ENCODE measurements around the gene LRRC7. TPM values are rescaled to one million over a fixed set of nuclear protein-coding genes. Genes with fewer than 3 reads are reported as not detected.

Gene LRRC7
- total RNA-seq, 3 donors from 2014 or later, result not detected

DNA sequence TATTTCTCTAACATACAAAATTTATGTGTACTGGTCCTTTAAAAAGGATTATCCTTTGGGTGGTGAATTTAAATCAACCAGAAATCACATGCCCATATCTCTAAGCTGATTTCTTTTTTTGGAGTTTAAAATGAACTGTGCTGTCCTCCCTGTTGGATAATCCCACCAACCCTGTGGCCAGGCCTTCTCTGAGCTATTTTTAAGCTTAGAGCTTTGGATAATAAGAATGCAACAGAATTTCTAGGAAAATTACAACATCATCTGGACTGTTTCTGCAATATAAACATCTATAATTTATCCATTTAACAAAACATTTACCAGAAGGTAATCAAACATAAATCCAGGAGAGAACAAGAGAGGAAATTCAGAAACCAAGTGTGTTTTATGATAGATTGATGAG lies 549.3 kb downstream of the LRRC7 start:
- no peak for DNase-seq (ENCODE audit: low spot score in 2 of 2)
- no peaks in the 10 kb centered on the region for H3K9me3 ChIP-seq

DNA sequence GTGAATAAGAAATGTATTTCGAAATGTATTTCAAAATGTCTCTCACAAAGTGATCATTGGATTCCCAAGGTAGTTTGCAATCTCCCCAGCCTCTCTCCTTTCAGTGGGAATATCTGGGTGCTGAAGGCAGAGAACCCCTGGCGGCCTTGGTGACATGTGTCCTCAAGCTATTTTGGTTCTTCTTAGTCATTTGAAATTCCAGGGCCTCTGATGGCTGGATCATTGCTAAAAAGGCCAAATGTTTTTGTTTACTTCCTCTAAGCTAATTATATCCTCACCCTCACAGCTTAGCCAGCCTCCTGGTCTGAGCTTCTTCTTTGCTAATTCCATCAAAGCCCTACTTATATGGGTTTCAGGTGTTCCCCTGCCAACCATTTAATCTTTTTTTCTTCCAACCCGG lies 566.4 kb downstream of the LRRC7 start:
- no peak overlapping the region for H3K4me3 ChIP-seq
- intact Hi-C loops (cut with DNase I; ENCODE audit: low total_unique reads), result no loop called here
- no peaks in the 10 kb centered on the region for H3K27me3 ChIP-seq
- H3K9me3 ChIP-seq, result no peaks in the 10 kb centered on the region
- no peak for TF ChIP-seq POLR2A (IDR thresholded peaks at IDR 0.05)
- TF ChIP-seq, protein P1, sequence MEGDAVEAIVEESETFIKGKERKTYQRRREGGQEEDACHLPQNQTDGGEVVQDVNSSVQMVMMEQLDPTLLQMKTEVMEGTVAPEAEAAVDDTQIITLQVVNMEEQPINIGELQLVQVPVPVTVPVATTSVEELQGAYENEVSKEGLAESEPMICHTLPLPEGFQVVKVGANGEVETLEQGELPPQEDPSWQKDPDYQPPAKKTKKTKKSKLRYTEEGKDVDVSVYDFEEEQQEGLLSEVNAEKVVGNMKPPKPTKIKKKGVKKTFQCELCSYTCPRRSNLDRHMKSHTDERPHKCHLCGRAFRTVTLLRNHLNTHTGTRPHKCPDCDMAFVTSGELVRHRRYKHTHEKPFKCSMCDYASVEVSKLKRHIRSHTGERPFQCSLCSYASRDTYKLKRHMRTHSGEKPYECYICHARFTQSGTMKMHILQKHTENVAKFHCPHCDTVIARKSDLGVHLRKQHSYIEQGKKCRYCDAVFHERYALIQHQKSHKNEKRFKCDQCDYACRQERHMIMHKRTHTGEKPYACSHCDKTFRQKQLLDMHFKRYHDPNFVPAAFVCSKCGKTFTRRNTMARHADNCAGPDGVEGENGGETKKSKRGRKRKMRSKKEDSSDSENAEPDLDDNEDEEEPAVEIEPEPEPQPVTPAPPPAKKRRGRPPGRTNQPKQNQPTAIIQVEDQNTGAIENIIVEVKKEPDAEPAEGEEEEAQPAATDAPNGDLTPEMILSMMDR (IDR thresholded peaks at IDR 0.05), result no peak
- TF ChIP-seq POLR2AphosphoS5 (IDR thresholded peaks at IDR 0.05), result no peak
- H3K36me3 ChIP-seq, result no peaks in the 10 kb centered on the region
- H3K4me1 ChIP-seq, result no peaks in the 10 kb centered on the region
- no peak for DNase-seq (ENCODE audit: low spot score in 2 of 2)
- no peak overlapping the region for H3K27ac ChIP-seq

More for the DNA sequence above, 549.3 kb downstream of the LRRC7 start:
- intact Hi-C loops (cut with DNase I; ENCODE audit: low total_unique reads), result no loop called here
- H3K36me3 ChIP-seq, result no peaks in the 10 kb centered on the region
- no peak overlapping the region for H3K4me3 ChIP-seq
- TF ChIP-seq POLR2AphosphoS5 (IDR thresholded peaks at IDR 0.05) (no peak), POLR2A (IDR thresholded peaks at IDR 0.05) (no peak)
- TF ChIP-seq, protein P1 (IDR thresholded peaks at IDR 0.05), result no peak
- H3K27ac ChIP-seq, result no peak overlapping the region
- H3K27me3 ChIP-seq, result no peaks in the 10 kb centered on the region
- no peaks in the 10 kb centered on the region for H3K4me1 ChIP-seq

DNA sequence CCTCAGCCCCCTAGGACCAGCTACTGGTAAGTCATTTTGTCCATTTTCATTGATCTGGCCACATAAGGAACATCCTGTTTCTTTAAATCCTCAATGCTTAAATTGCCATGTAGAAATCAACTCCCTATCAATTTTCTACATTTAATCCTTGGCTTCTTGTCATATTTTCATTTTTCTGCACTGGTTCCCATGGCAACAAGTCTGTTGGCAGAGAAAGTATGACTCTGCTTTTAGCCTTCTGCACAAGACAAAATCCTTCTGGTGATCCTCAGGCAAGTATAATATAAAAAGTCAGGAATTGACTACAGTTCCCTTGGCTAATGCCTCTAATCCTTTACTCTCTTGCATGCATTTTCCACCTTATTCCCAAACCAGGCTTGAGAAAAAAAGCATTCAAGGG lies 572.6 kb downstream of the LRRC7 start:
- Histone ChIP-seq H3K4me1 (no peaks in the 10 kb centered on the region), H3K27me3 (no peaks in the 10 kb centered on the region), H3K9me3 (no peaks in the 10 kb centered on the region), H3K27ac (no peak overlapping the region), H3K36me3 (no peaks in the 10 kb centered on the region), H3K4me3 (no peak overlapping the region)
- intact Hi-C loops (cut with DNase I; ENCODE audit: low total_unique reads), result no loop called here
- TF ChIP-seq, protein P1 (IDR thresholded peaks at IDR 0.05), result no peak
- no peak for TF ChIP-seq POLR2A (IDR thresholded peaks at IDR 0.05)
- no peak for TF ChIP-seq POLR2AphosphoS5 (IDR thresholded peaks at IDR 0.05)
- no peak for DNase-seq (ENCODE audit: low spot score in 2 of 2)

DNA sequence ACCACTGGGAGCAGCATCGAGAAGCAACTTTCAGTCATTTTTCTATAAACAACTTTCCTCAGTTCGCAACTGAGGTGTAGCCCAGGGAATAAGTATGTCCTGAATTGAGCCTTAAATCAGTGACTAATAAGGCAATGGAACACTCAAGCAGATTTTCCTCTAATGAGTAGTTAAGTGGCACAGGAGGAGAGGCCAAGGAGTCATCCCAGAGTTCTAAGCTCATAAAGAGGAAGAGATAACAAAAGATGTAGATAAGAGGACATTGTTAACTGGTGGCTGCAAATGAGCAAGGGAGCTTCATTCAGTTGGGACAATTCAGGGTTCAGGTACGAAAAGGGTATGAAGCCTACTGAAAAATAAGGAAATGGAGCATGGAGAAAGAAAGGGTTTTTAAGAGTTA lies 573.2 kb downstream of the LRRC7 start:
- TF ChIP-seq, protein P1 (IDR thresholded peaks at IDR 0.05), result no peak
- TF ChIP-seq POLR2A (IDR thresholded peaks at IDR 0.05) (no peak), POLR2AphosphoS5 (IDR thresholded peaks at IDR 0.05) (no peak)
- no peak overlapping the region for H3K27ac ChIP-seq
- no peak overlapping the region for H3K4me3 ChIP-seq
- H3K4me1 ChIP-seq, result no peaks in the 10 kb centered on the region
- intact Hi-C loops (cut with DNase I; ENCODE audit: low total_unique reads), result no loop called here
- H3K36me3 ChIP-seq, result no peaks in the 10 kb centered on the region
- H3K9me3 ChIP-seq, result no peaks in the 10 kb centered on the region
- no peaks in the 10 kb centered on the region for H3K27me3 ChIP-seq
- DNase-seq (ENCODE audit: low spot score in 2 of 2), result no peak

DNA sequence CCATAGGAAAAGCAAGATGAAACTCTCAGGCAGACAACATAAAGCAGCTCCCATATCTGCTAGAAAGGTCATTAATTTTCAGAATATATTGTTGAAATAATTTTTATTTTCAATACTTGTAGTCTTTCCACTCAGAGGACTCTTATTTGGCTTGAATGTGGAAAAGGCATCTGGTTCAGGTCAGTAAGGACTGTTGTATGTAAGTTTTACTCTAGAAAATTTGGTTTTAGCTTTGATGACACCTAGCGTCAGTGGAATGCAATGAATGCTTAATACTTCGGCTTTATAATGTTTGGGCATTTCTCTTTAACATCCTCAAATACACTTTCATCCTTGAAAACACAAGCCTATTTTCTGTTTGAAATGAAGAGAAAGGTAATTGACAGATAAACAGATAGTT lies 574.4 kb downstream of the LRRC7 start:
- Histone ChIP-seq H3K27me3 (no peaks in the 10 kb centered on the region), H3K27ac (no peak overlapping the region), H3K9me3 (no peaks in the 10 kb centered on the region), H3K36me3 (no peaks in the 10 kb centered on the region), H3K4me1 (no peaks in the 10 kb centered on the region), H3K4me3 (no peak overlapping the region)
- no peak for DNase-seq (ENCODE audit: low spot score in 2 of 2)
- intact Hi-C loops (cut with DNase I; ENCODE audit: low total_unique reads), result no loop called here
- TF ChIP-seq POLR2AphosphoS5 (IDR thresholded peaks at IDR 0.05), result no peak
- TF ChIP-seq, protein P1 (IDR thresholded peaks at IDR 0.05), result no peak
- TF ChIP-seq POLR2A (IDR thresholded peaks at IDR 0.05), result no peak

Measured in breast epithelium (tissue), 4 donors.